GM19463 (cell line): ENCODE data around the gene MAPK8IP1.

ENCODE experiments used
- ATAC-seq: cut with Tn5 transposase; IDR thresholded peaks from one replicate; pipeline ENCODE4 v1.9.1; 2021; ENCODE audit warnings: mild to moderate bottlenecking, moderate library complexity; ENCODE audit not compliant: unreplicated experiment

Gene MAPK8IP1

GRCh38 chr11:45936511-45937054, 51.1 kb downstream of the MAPK8IP1 start:
- no peak for ATAC-seq

- ATAC-seq, result no peak
Observed at GRCh38 chr11:45937916-45938315, 52.5 kb downstream of the MAPK8IP1 start.

- no peak for ATAC-seq
Observed at GRCh38 chr11:45939836-45940235, 54.4 kb downstream of the MAPK8IP1 start.

GRCh38 chr11:45941285-45941684, 55.8 kb downstream of the MAPK8IP1 start:
- ATAC-seq, result no peak

GRCh38 chr11:45942381-45942780, 56.9 kb downstream of the MAPK8IP1 start:
- ATAC-seq, result no peak

GRCh38 chr11:45945397-45945999, 60.0 kb downstream of the MAPK8IP1 start:
- no peak for ATAC-seq

GRCh38 chr11:45947885-45948284, 62.4 kb downstream of the MAPK8IP1 start:
- ATAC-seq, result no peak

GRCh38 chr11:45948356-45948755, 62.9 kb downstream of the MAPK8IP1 start:
- ATAC-seq, result no peak

- no peak for ATAC-seq
Observed at GRCh38 chr11:45949992-45950407, 64.5 kb downstream of the MAPK8IP1 start.
